ENCODE measurements around the gene HNF1A.

Gene HNF1A

GRCh38 chr12:120988658-120989057 is 10.3 kb downstream of the HNF1A start:
- DNase-seq (ENCODE audit: low read depth), result no peak

- no peak for DNase-seq (ENCODE audit: low read depth)
These were observed 11.3 kb downstream of the HNF1A start for GRCh38 chr12:120989687-120990086.

GRCh38 chr12:120990487-120991055 is 12.2 kb downstream of the HNF1A start:
- no peak for DNase-seq (ENCODE audit: low read depth)

GRCh38 chr12:120991965-120992364 is 13.6 kb downstream of the HNF1A start:
- DNase-seq (ENCODE audit: low read depth), result no peak

GRCh38 chr12:120992989-120993388 is 14.6 kb downstream of the HNF1A start:
- no peak for DNase-seq (ENCODE audit: low read depth)

- DNase-seq (ENCODE audit: low read depth), result no peak
These were observed 15.2 kb downstream of the HNF1A start for GRCh38 chr12:120993496-120993895.

- no peak for DNase-seq (ENCODE audit: low read depth)
These were observed 15.7 kb downstream of the HNF1A start for GRCh38 chr12:120994059-120994458.

GRCh38 chr12:120994589-120995337 is 16.4 kb downstream of the HNF1A start:
- no peak for DNase-seq (ENCODE audit: low read depth)

- DNase-seq (ENCODE audit: low read depth), result no peak
These were observed 17.9 kb downstream of the HNF1A start for GRCh38 chr12:120996133-120996746.

- DNase-seq (ENCODE audit: low read depth), result no peak
These were observed 19.1 kb downstream of the HNF1A start for GRCh38 chr12:120997448-120997847.

- DNase-seq (ENCODE audit: low read depth), result no peak
These were observed 20.1 kb downstream of the HNF1A start for GRCh38 chr12:120998435-120998834.

- DNase-seq (ENCODE audit: low read depth), result no peak
These were observed 21.1 kb downstream of the HNF1A start for GRCh38 chr12:120999191-121000120.

- DNase-seq (ENCODE audit: low read depth), result no peak
These were observed 22.2 kb downstream of the HNF1A start for GRCh38 chr12:121000530-121000929.

GRCh38 chr12:121001060-121001459 is 22.7 kb downstream of the HNF1A start:
- DNase-seq (ENCODE audit: low read depth), result no peak

GRCh38 chr12:121001841-121002483 is 23.6 kb downstream of the HNF1A start:
- DNase-seq (ENCODE audit: low read depth), result no peak

GRCh38 chr12:121003650-121004049 is 25.3 kb downstream of the HNF1A start:
- no peak for DNase-seq (ENCODE audit: low read depth)

- DNase-seq (ENCODE audit: low read depth), result no peak
These were observed 26.0 kb downstream of the HNF1A start for GRCh38 chr12:121004253-121004815.

GRCh38 chr12:121005346-121005815 is 27.0 kb downstream of the HNF1A start:
- DNase-seq (ENCODE audit: low read depth), result no peak

- no peak for DNase-seq (ENCODE audit: low read depth)
These were observed 30.2 kb downstream of the HNF1A start for GRCh38 chr12:121008347-121009098.

- DNase-seq (ENCODE audit: low read depth), result no peak
These were observed 31.4 kb downstream of the HNF1A start for GRCh38 chr12:121009741-121010140.

- no peak for DNase-seq (ENCODE audit: low read depth)
These were observed 32.5 kb downstream of the HNF1A start for GRCh38 chr12:121010860-121011259.

All from stimulated activated CD8-positive, alpha-beta memory T cell treated with anti-CD3 and anti-CD28 coated beads, Interleukin-15, amount 100 ng/mL, for 24 hours (primary cell).